SU-DHL-6 (cell line): Measurements from ENCODE around the gene ZGRF1.

Experiments used
- CTCF ChIP-seq: fragments of 200-600 bp; sonication (generic); IDR thresholded peaks from one replicate; pipeline ENCODE4 v1.5.1; 2017; ENCODE audit warnings: antibody characterized with exemption, mild to moderate bottlenecking, low read length, moderate library complexity; ENCODE audit not compliant: insufficient read depth, poor library complexity, severe bottlenecking
- EZH2phosphoT487 ChIP-seq: fragments of 200-600 bp; sonication (generic), shearing (Covaris generic); conservative IDR thresholded peaks from 2 replicates; pipeline ENCODE4 v1.6.1; 2018; ENCODE audit warnings: mild to moderate bottlenecking, antibody characterized with exemption, low read length, moderate library complexity, mixed read lengths

GRCh38 chr4:112650332-112650731, 13.6 kb upstream of the ZGRF1 start:
- TF ChIP-seq CTCF (no peak), EZH2phosphoT487 (no peak)
